WTC11 (cell line): ENCODE results near the gene OR51F2. TPM values are rescaled to one million over a fixed set of nuclear protein-coding genes. Genes with fewer than 3 reads are reported as not detected.

Experiments
- ATAC-seq: fragments of 200-7000 bp; cut with Tn5 transposase; 2 replicates; pipeline ENCODE4 v1.10.0; 2021; ENCODE audit warnings: mild to moderate bottlenecking, moderate library complexity
- CTCF ChIA-PET: fragments of 300-600 bp; sonication (Branson Sonifier 250); formaldehyde crosslinking; loops from one replicate; lab custom pipeline; 2021; ENCODE audit warnings: antibody characterized with exemption; lab: Charles Lee
- POLR2A ChIA-PET: fragments of 350-600 bp; sonication (Branson Sonifier 250); formaldehyde crosslinking; loops from one replicate; lab custom pipeline; 2021; ENCODE audit warnings: antibody characterized with exemption; lab: Charles Lee
- DNase-seq: peaks from one replicate; pipeline ENCODE4 v3.0.0; 2021; ENCODE audit warnings: low spot score
- H3K27ac Mint-ChIP-seq: 2 replicates; pipeline ENCODE4 v1.8.0; 2021; ENCODE audit warnings: mixed read lengths
- H3K27me3 Mint-ChIP-seq: 2 replicates; pipeline ENCODE4 v1.8.0; 2021; ENCODE audit warnings: low read depth, mild to moderate bottlenecking, moderate library complexity, mixed read lengths
- H3K36me3 Mint-ChIP-seq: 2 replicates; pipeline ENCODE4 v1.8.0; 2021; ENCODE audit warnings: mixed read lengths
- H3K4me1 Mint-ChIP-seq: 2 replicates; pipeline ENCODE4 v1.8.0; 2022; ENCODE audit warnings: mixed read lengths
- H3K4me3 Mint-ChIP-seq: 2 replicates; pipeline ENCODE4 v1.8.0; 2021; ENCODE audit warnings: mild to moderate bottlenecking, moderate library complexity, mixed read lengths
- H3K9me3 Mint-ChIP-seq: 2 replicates; pipeline ENCODE4 v1.8.0; 2021; ENCODE audit warnings: mixed read lengths
- ARID4B ChIP-seq: sonication (generic); formaldehyde crosslinking; IDR thresholded peaks from 2 replicates; pipeline ENCODE4 v1.8.0; 2023; ENCODE audit warnings: missing genetic modification reagents, mild to moderate bottlenecking, borderline replicate concordance
- CREB1 ChIP-seq: sonication (generic); formaldehyde crosslinking; IDR thresholded peaks from 2 replicates; pipeline ENCODE4 v1.8.0; 2023; ENCODE audit warnings: mild to moderate bottlenecking, missing genetic modification reagents
- E2F4 ChIP-seq: sonication (generic); formaldehyde crosslinking; IDR thresholded peaks from 2 replicates; pipeline ENCODE4 v1.8.1; 2022; ENCODE audit warnings: low read depth, mild to moderate bottlenecking, moderate library complexity, missing genetic modification reagents, borderline replicate concordance
- GABPB1 ChIP-seq: sonication (generic); formaldehyde crosslinking; IDR thresholded peaks from 2 replicates; pipeline ENCODE4 v1.8.1; 2023; ENCODE audit warnings: mild to moderate bottlenecking, missing genetic modification reagents
- GTF2I ChIP-seq: fragments of 250-450 bp; sonication (Bioruptor Pico); conservative IDR thresholded peaks from 2 replicates; pipeline ENCODE4 v1.4.0; 2021; ENCODE audit warnings: mild to moderate bottlenecking
- IRF2 ChIP-seq: sonication (generic); formaldehyde crosslinking; IDR thresholded peaks from 2 replicates; pipeline ENCODE4 v1.8.0; 2022; ENCODE audit warnings: low read depth, missing genetic modification reagents, borderline replicate concordance
- JAZF1 ChIP-seq: fragments of 250-450 bp; sonication (Bioruptor Pico); IDR thresholded peaks from 2 replicates; pipeline ENCODE4 v1.9.0; 2021; ENCODE audit warnings: moderate library complexity, mild to moderate bottlenecking, inconsistent platforms
- JUN ChIP-seq: sonication (generic); formaldehyde crosslinking; IDR thresholded peaks from 2 replicates; pipeline ENCODE4 v1.8.0; 2023; ENCODE audit warnings: mild to moderate bottlenecking, missing genetic modification reagents
- KAT7 ChIP-seq: sonication (generic); formaldehyde crosslinking; IDR thresholded peaks from 2 replicates; pipeline ENCODE4 v1.8.1; 2023; ENCODE audit warnings: missing genetic modification reagents, mild to moderate bottlenecking, borderline replicate concordance
- OVOL2 ChIP-seq: fragments of 250-450 bp; sonication (Bioruptor Pico); IDR thresholded peaks from 2 replicates; pipeline ENCODE4 v1.9.0; 2021; ENCODE audit warnings: mild to moderate bottlenecking, borderline replicate concordance
- SMAD3 ChIP-seq: sonication (generic); formaldehyde crosslinking; IDR thresholded peaks from 2 replicates; pipeline ENCODE4 v1.8.0; 2022; ENCODE audit warnings: missing genetic modification reagents, mild to moderate bottlenecking, borderline replicate concordance
- SMAD4 ChIP-seq: sonication (generic); formaldehyde crosslinking; IDR thresholded peaks from 2 replicates; pipeline ENCODE4 v1.8.0; 2022; ENCODE audit warnings: mild to moderate bottlenecking, missing genetic modification reagents
- SOX15 ChIP-seq: fragments of 250-450 bp; sonication (Bioruptor Pico); IDR thresholded peaks from 2 replicates; pipeline ENCODE4 v1.9.0; 2021; ENCODE audit warnings: mild to moderate bottlenecking
- ZBTB21 ChIP-seq: sonication (generic); formaldehyde crosslinking; IDR thresholded peaks from 2 replicates; pipeline ENCODE4 v1.8.1; 2023; ENCODE audit warnings: mild to moderate bottlenecking, missing genetic modification reagents, borderline replicate concordance
- ZNF121 ChIP-seq: sonication (generic); formaldehyde crosslinking; IDR thresholded peaks from 2 replicates; pipeline ENCODE4 v1.8.0; 2023; ENCODE audit warnings: missing genetic modification reagents
- ZNF219 ChIP-seq: sonication (generic); formaldehyde crosslinking; IDR thresholded peaks from 2 replicates; pipeline ENCODE4 v1.8.0; 2023; ENCODE audit warnings: missing genetic modification reagents, mild to moderate bottlenecking, borderline replicate concordance
- ZNF232 ChIP-seq: sonication (generic); formaldehyde crosslinking; IDR thresholded peaks from 2 replicates; pipeline ENCODE4 v1.8.0; 2022; ENCODE audit warnings: mild to moderate bottlenecking, missing genetic modification reagents
- ZNF263 ChIP-seq: sonication (generic); formaldehyde crosslinking; IDR thresholded peaks from 2 replicates; pipeline ENCODE4 v1.8.1; 2022; ENCODE audit warnings: low read depth, mild to moderate bottlenecking, moderate library complexity, missing genetic modification reagents
- total RNA-seq: library from RNA; stranded (reverse); gene quantifications from 3 replicates; pipeline ENCODE4 v1.2.3, GENCODE V29; 2021
- TF ChIP-seq, protein P1 (sequence below): fragments of 250-450 bp; sonication (Bioruptor Pico); IDR thresholded peaks from 2 replicates; pipeline ENCODE4 v1.9.0; 2021; ENCODE audit warnings: mild to moderate bottlenecking, borderline replicate concordance
- TF ChIP-seq, protein P2 (sequence below): sonication (generic); formaldehyde crosslinking; IDR thresholded peaks from 2 replicates; pipeline ENCODE4 v1.8.0; 2022; ENCODE audit warnings: mild to moderate bottlenecking, missing genetic modification reagents

Gene OR51F2
- total RNA-seq, 1 experiment from 2014 or later: not detected

GRCh38 chr11:4830346-4830745 is 9.2 kb downstream of the OR51F2 start:
- DNase-seq (no peak), ATAC-seq (no peak)
- Mint-ChIP-seq H3K4me1 (no peaks in the 10 kb centered on the region), H3K36me3 (no peaks in the 10 kb centered on the region), H3K27me3 (no peaks in the 10 kb centered on the region; the same call in 1 of the 2 replicates), H3K9me3 (no peaks in the 10 kb centered on the region), H3K27ac (no peak overlapping the region), H3K4me3 (no peak overlapping the region)
- TF ChIP-seq ZNF121 (CRISPR knock-in tag) (no peak), SMAD4 (CRISPR knock-in tag) (no peak), JAZF1 (CRISPR knock-in tag) (no peak), SOX15 (no peak), ZNF219 (CRISPR knock-in tag) (no peak), ZNF263 (CRISPR knock-in tag) (no peak), JUN (CRISPR knock-in tag) (no peak), ZNF232 (CRISPR knock-in tag) (no peak), ARID4B (no peak), GABPB1 (CRISPR knock-in tag) (no peak), GTF2I (CRISPR knock-in tag) (no peak), CREB1 (CRISPR knock-in tag) (no peak), SMAD3 (no peak), OVOL2 (CRISPR knock-in tag) (no peak), ZBTB21 (no peak), IRF2 (CRISPR knock-in tag) (no peak), KAT7 (CRISPR knock-in tag) (no peak), E2F4 (no peak)
- TF ChIP-seq, protein P1, sequence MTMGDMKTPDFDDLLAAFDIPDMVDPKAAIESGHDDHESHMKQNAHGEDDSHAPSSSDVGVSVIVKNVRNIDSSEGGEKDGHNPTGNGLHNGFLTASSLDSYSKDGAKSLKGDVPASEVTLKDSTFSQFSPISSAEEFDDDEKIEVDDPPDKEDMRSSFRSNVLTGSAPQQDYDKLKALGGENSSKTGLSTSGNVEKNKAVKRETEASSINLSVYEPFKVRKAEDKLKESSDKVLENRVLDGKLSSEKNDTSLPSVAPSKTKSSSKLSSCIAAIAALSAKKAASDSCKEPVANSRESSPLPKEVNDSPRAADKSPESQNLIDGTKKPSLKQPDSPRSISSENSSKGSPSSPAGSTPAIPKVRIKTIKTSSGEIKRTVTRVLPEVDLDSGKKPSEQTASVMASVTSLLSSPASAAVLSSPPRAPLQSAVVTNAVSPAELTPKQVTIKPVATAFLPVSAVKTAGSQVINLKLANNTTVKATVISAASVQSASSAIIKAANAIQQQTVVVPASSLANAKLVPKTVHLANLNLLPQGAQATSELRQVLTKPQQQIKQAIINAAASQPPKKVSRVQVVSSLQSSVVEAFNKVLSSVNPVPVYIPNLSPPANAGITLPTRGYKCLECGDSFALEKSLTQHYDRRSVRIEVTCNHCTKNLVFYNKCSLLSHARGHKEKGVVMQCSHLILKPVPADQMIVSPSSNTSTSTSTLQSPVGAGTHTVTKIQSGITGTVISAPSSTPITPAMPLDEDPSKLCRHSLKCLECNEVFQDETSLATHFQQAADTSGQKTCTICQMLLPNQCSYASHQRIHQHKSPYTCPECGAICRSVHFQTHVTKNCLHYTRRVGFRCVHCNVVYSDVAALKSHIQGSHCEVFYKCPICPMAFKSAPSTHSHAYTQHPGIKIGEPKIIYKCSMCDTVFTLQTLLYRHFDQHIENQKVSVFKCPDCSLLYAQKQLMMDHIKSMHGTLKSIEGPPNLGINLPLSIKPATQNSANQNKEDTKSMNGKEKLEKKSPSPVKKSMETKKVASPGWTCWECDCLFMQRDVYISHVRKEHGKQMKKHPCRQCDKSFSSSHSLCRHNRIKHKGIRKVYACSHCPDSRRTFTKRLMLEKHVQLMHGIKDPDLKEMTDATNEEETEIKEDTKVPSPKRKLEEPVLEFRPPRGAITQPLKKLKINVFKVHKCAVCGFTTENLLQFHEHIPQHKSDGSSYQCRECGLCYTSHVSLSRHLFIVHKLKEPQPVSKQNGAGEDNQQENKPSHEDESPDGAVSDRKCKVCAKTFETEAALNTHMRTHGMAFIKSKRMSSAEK (CRISPR knock-in tag): no peak
- TF ChIP-seq, protein P2, sequence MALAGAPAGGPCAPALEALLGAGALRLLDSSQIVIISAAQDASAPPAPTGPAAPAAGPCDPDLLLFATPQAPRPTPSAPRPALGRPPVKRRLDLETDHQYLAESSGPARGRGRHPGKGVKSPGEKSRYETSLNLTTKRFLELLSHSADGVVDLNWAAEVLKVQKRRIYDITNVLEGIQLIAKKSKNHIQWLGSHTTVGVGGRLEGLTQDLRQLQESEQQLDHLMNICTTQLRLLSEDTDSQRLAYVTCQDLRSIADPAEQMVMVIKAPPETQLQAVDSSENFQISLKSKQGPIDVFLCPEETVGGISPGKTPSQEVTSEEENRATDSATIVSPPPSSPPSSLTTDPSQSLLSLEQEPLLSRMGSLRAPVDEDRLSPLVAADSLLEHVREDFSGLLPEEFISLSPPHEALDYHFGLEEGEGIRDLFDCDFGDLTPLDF (CRISPR knock-in tag): no peak
- POLR2A ChIA-PET: no interaction called here
- CTCF ChIA-PET: interaction anchor here (2.2 kb wide), 1 partner anchor 193 kb away, joined by 5 read pairs; the partner anchor contains the start of gene OR51D1
